Measurements from ENCODE around the gene SCLT1.

GRCh38 chr4:129095811-129096454, 2.6 kb upstream of the SCLT1 start, which contains the start of gene C4orf33:
- TF ChIP-seq CTCF (IDR thresholded peaks at IDR 0.05; ENCODE audit: poor library complexity, severe bottlenecking), result no peak
- no peak for TF ChIP-seq POLR2AphosphoS5 (IDR thresholded peaks at IDR 0.05)
- TF ChIP-seq RAD21 (conservative IDR thresholded peaks at IDR 0.05), result no peak
- no peak for TF ChIP-seq MXI1 (conservative IDR thresholded peaks at IDR 0.05; ENCODE audit: poor library complexity, severe bottlenecking)
- TF ChIP-seq EZH2 (IDR thresholded peaks at IDR 0.05; ENCODE audit: borderline replicate concordance, insufficient read depth, low read length, poor library complexity, severe bottlenecking), result no peak
- no peak for TF ChIP-seq EP300 (conservative IDR thresholded peaks at IDR 0.05; ENCODE audit: poor library complexity, severe bottlenecking)

All from neural cell (in vitro differentiated cells).